HEK293T (cell line): ENCODE results near the gene PYGB.

Experiments used
- ELF4 ChIP-seq: fragments of 450-650 bp; IDR thresholded peaks from 2 replicates; pipeline ENCODE4 v1.6.1; 2017; ENCODE audit warnings: antibody characterized with exemption
- FOXA1 ChIP-seq: fragments of 450-650 bp; IDR thresholded peaks from 2 replicates; pipeline ENCODE4 v1.6.1; 2016; ENCODE audit warnings: mild to moderate bottlenecking
- FOXK2 ChIP-seq: fragments of 450-650 bp; IDR thresholded peaks from 2 replicates; pipeline ENCODE4 v1.6.1; 2016; ENCODE audit warnings: mild to moderate bottlenecking
- SP1 ChIP-seq: fragments of 450-650 bp; IDR thresholded peaks from 2 replicates; pipeline ENCODE4 v1.6.1; 2017
- SUZ12 ChIP-seq: fragments of 450-650 bp; IDR thresholded peaks from 2 replicates; pipeline ENCODE4 v1.6.1; 2016; ENCODE audit warnings: mild to moderate bottlenecking
- TARDBP ChIP-seq: fragments of 450-650 bp; IDR thresholded peaks from 2 replicates; pipeline ENCODE4 v1.6.1; 2016

DNA sequence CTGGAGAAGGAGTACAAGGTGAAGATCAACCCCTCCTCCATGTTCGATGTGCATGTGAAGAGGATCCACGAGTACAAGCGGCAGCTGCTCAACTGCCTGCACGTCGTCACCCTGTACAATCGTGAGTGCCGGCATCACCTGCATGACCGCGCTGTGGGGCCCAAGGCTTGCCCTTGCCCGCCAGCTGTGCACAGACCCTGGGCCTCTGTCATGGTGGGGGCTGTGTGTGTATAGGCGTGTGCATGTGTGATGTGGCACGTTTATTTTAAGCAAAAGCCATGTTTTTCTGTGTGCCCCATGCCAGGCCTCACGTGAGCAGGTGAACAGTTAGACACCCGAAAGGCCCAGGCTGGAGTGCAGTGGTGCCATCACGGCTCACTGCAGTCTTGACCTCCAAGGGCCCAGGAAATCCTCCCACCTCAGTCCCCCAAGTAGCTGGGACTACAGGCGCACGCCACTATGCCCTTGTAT, 36.3 kb downstream of the PYGB start:
- TF ChIP-seq SP1 = no peak
- no peak for TF ChIP-seq FOXK2
- TF ChIP-seq FOXA1 = no peak
- no peak for TF ChIP-seq SUZ12
- no peak for TF ChIP-seq ELF4
- no peak for TF ChIP-seq TARDBP
